Ishikawa (cell line): Measurements from ENCODE around the gene WDSUB1.

Source experiments
- FOXM1 ChIP-seq: IDR thresholded peaks from 2 replicates; pipeline ENCODE4 v1.6.1; 2012; ENCODE audit warnings: low read depth, borderline replicate concordance
- NFIC ChIP-seq: IDR thresholded peaks from 2 replicates; pipeline ENCODE4 v1.6.1; 2012
- REST ChIP-seq: IDR thresholded peaks from 2 replicates; pipeline ENCODE4 v1.6.1; 2012; ENCODE audit warnings: low read depth, mild to moderate bottlenecking

WDSUB1 gene

GRCh38 chr2:159186462-159186861 lies 100.0 kb downstream of the WDSUB1 start:
- TF ChIP-seq FOXM1 (no peak), REST (no peak), NFIC (no peak)
